Heart left ventricle (tissue), 16 donors: ENCODE measurements around the gene MYO16. TPM values are rescaled to one million over a fixed set of nuclear protein-coding genes. Genes with fewer than 3 reads are reported as not detected.

Experiments
- ATAC-seq, 4 donors: fragments of 200-7000 bp; cut with Tn5 transposase; one replicate each; pipeline ENCODE4 v1.9.1; 2020 to 2022; ENCODE audit warnings: moderate library complexity in 4 of 4, mild to moderate bottlenecking in 3 of 4, moderate number of reproducible peaks in 1 of 4
- DNase-seq, 5 donors: peaks; one replicate each; pipeline ENCODE4 v3.0.0-alpha.2; 2020
- H3K27ac ChIP-seq, 12 donors: fragments of 200-600 bp; sonication (generic) in 4 of 12; one replicate each; pipeline versions ENCODE4 v1.5.0 to v1.8.0; 2016 to 2022; ENCODE audit warnings: mild to moderate bottlenecking in 2 of 12
- H3K27me3 ChIP-seq, 9 donors: fragments of 200-600 bp; sonication (generic) in 2 of 9; one replicate each; pipeline versions ENCODE4 v1.5.1 to v1.8.0; 2016 to 2022; ENCODE audit warnings: mild to moderate bottlenecking in 3 of 9
- H3K36me3 ChIP-seq, 9 donors: fragments of 200-600 bp; sonication (generic) in 2 of 9; one replicate each; pipeline versions ENCODE4 v1.5.0 to v1.8.0; 2018 to 2022; ENCODE audit warnings: mild to moderate bottlenecking in 2 of 9
- H3K4me1 ChIP-seq, 12 donors: fragments of 200-600 bp; sonication (generic) in 4 of 12; one replicate each; pipeline versions ENCODE4 v1.5.0 to v1.8.0; 2016 to 2022; ENCODE audit warnings: mild to moderate bottlenecking in 3 of 12
- H3K4me3 ChIP-seq, 12 donors: fragments of 200-600 bp; sonication (generic) in 4 of 12; one replicate each; pipeline versions ENCODE4 v1.5.0 to v1.8.0; 2017 to 2022; ENCODE audit warnings: mild to moderate bottlenecking in 9 of 12, moderate library complexity in 4 of 12
- H3K9me3 ChIP-seq, 12 donors: fragments of 200-600 bp; sonication (generic) in 4 of 12; one replicate each; pipeline versions ENCODE4 v1.5.0 to v1.8.0; 2016 to 2022; ENCODE audit warnings: mild to moderate bottlenecking in 1 of 12
- CTCF ChIP-seq, 12 donors: fragments of 200-600 bp; sonication (generic) in 4 of 12; IDR thresholded peaks; one replicate each; pipeline versions ENCODE4 v1.5.0 to v1.8.0; 2018 to 2022; ENCODE audit warnings: antibody characterized with exemption in 12 of 12, mild to moderate bottlenecking in 5 of 12
- POLR2A ChIP-seq, 2 donors: fragments of 450-650 bp; IDR thresholded peaks; one replicate each; pipeline ENCODE4 v1.6.1; 2017; ENCODE audit warnings: antibody characterized with exemption in 2 of 2, mild to moderate bottlenecking in 2 of 2, moderate library complexity in 2 of 2
- WGBS, 4 donors: extraction: QIAGEN DNeasy Blood & Tissue Kit in 2 of 4; methylation state at CpG; one replicate each; pipeline versions ENCODE4 v1.1.5 to v1.1.7; 2013 to 2018; 5-methylcytosine and 5-hydroxymethylcytosine counted together
- intact Hi-C, 10 donors: fragments of 100-400 bp; cut with DNase I; formaldehyde crosslinking; loops; one replicate each; pipeline versions ENCODE4 v1.11.1 to v1.14.2; 2022
- polyA plus RNA-seq, 2 donors: library from polyadenylated mRNA; stranded (reverse); fragments of 200-250 nt; gene quantifications; one replicate each; pipeline ENCODE4 v1.2.3, GENCODE V29; 2013
- total RNA-seq, 9 donors: library from RNA; depleted of rRNA in 2 of 9; stranded (reverse); fragments of >200 nt in 2 of 9; fragmentation: NEBNext Ultra II Directional in 3 of 9; extraction: Animal tissue kit (Norgen Biotek cat#: 25700) in 3 of 9; gene quantifications; one replicate each; pipeline versions ENCODE4 v1.1.0 to v1.2.4, GENCODE V29; 2016 to 2023
- donor health status: ischemic (EF 13 %, LVEDD 7.1; RV severe dilation, severe dysfunction).
- donor health status: healthy with polysubstance abuse.
- donor health status: DM: no; HTN: yes; CAD: no.
- donor health status: DM: no; HTN: no; CAD: no.
- donor health status: ischemic (EF 25% LVEDD 6.9; RV normal size, moderate dysfunction).
- donor health status: ischemic (EF 25% LVEDD 5.7; RV mildly dilated, moderate dysfunction).
- donor health status: healthy.
- donor health status: DM: yes; HTN: yes; CAD: no.
- donor health status: ischemic (EF 35%, LVEDD 5.7; RV mildly dilated, moderate dysfunction).
- donor health status: nonischemic (EF 11% LVEDD 7.7; RV severe dilation, severe dysfunction).
- donor health status: DM: yes; HTN: yes; CAD: no.
- donor health status: PGD.
- donor health status: ischemic (EF 29% LVEDD 5.4; RV normal size, mild dysfunction).
- donor health status: nonischemic (EF 23%, LVEDD 6.1; RV moderate dilation, normal function).

MYO16 gene
- total and polyA plus RNA-seq, 11 donors, result 0.16 to 5.2 (median 0.81) TPM

- Histone ChIP-seq H3K36me3 (no peaks in the 10 kb centered on the region), H3K9me3 (no peaks in the 10 kb centered on the region), H3K4me3 (no peak overlapping the region), H3K27me3 (no peaks in the 10 kb centered on the region), H3K4me1 (no peaks in the 10 kb centered on the region), H3K27ac (no peak overlapping the region)
- TF ChIP-seq POLR2A (IDR thresholded peaks at IDR 0.05) (no peak), CTCF (IDR thresholded peaks at IDR 0.05) (no peak)
- DNase-seq (no peak), ATAC-seq (no peak)
- WGBS, 4 donors, result 87 to 94% (median 90%) methylated on average over 6 of the region's 6 CpGs
- intact Hi-C loops, result loop anchor here in 4 of 10 donors (10.0 kb wide), 3 partner anchors 177 to 1137 kb away; partner anchors contain the start of gene IRS2 (in 2 of the 4)
These were observed 338.0 kb downstream of the MYO16 start for GRCh38 chr13:108967371-108967770.

GRCh38 chr13:108968566-108968965, 339.2 kb downstream of the MYO16 start:
- H3K27me3 ChIP-seq, result no peaks in the 10 kb centered on the region
- TF ChIP-seq CTCF (IDR thresholded peaks at IDR 0.05), result no peak
- TF ChIP-seq POLR2A (IDR thresholded peaks at IDR 0.05), result no peak
- no peaks in the 10 kb centered on the region for H3K4me1 ChIP-seq
- no peaks in the 10 kb centered on the region for H3K36me3 ChIP-seq
- DNase-seq (no peak), ATAC-seq (no peak)
- no peak overlapping the region for H3K27ac ChIP-seq
- H3K9me3 ChIP-seq, result no peaks in the 10 kb centered on the region
- 83 to 95% (median 90%) methylated on average over 7 of the region's 7 CpGs for WGBS, 4 donors
- H3K4me3 ChIP-seq, result no peak overlapping the region
- intact Hi-C loops, result loop anchor here in 4 of 10 donors (10.0 kb wide), 3 partner anchors 176 to 1136 kb away; partner anchors contain the start of gene IRS2 (in 2 of the 4)

- H3K9me3 ChIP-seq, result no peaks in the 10 kb centered on the region
- no peak for DNase-seq
- no peaks in the 10 kb centered on the region for H3K27me3 ChIP-seq
- no peak for ATAC-seq
- H3K4me3 ChIP-seq, result no peak overlapping the region
- intact Hi-C loops, result no loop called here
- H3K36me3 ChIP-seq, result no peaks in the 10 kb centered on the region
- no peaks in the 10 kb centered on the region for H3K4me1 ChIP-seq
- TF ChIP-seq CTCF (IDR thresholded peaks at IDR 0.05), result no peak
- TF ChIP-seq POLR2A (IDR thresholded peaks at IDR 0.05), result no peak
- H3K27ac ChIP-seq, result no peak overlapping the region
These were observed 345.3 kb downstream of the MYO16 start for GRCh38 chr13:108974686-108975085.

- H3K27ac ChIP-seq, result no peak overlapping the region
- WGBS, 4 donors, result 20 to 48% (median 27%) methylated on average over 5 of the region's 5 CpGs
- no peak overlapping the region for H3K4me3 ChIP-seq
- no peaks in the 10 kb centered on the region for H3K9me3 ChIP-seq
- H3K27me3 ChIP-seq, result no peaks in the 10 kb centered on the region
- no peaks in the 10 kb centered on the region for H3K4me1 ChIP-seq
- ATAC-seq (peak in 1 of 4 donors; percentile 32), DNase-seq (no peak)
- TF ChIP-seq CTCF (IDR thresholded peaks at IDR 0.05) (no peak), POLR2A (IDR thresholded peaks at IDR 0.05) (no peak)
- intact Hi-C loops, result no loop called here
- H3K36me3 ChIP-seq, result no peaks in the 10 kb centered on the region
These were observed 350.8 kb downstream of the MYO16 start for GRCh38 chr13:108980237-108980636.
